Choroid plexus epithelial cell (primary cell): ENCODE measurements around the gene MSTN.

Source experiments
- DNase-seq: peaks from one replicate; pipeline ENCODE4 v3.0.0-alpha.2; 2010; ENCODE audit warnings: low read depth
- H3K4me3 ChIP-seq: 2 replicates; pipeline ENCODE4 v1.5.1; 2011; ENCODE audit warnings: low read depth, mild to moderate bottlenecking, control low read depth, low read length, moderate library complexity
- CTCF ChIP-seq: conservative IDR thresholded peaks from 2 replicates; pipeline ENCODE4 v1.5.1; 2011; ENCODE audit warnings: low read depth, mild to moderate bottlenecking, control low read depth, inconsistent platforms, low read length, moderate library complexity

The MSTN gene

DNA sequence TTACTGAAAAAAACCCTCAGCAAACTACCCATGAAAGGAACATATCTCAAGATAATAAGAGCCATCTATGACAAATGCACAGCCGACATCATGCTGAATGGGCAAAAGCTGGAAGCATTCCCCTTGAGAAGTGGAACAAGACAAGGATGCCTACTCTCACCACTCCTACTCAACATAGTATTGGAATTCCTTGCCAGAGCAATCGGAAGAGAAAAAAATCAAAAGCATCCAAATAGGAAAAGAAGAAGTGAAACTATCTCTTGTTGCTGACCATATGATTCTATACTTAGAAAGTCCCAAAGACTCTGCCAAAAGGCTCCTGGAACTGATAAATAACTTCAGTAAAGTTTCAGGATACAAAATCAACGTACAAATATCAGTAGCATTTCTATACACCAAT lies 40.6 kb upstream of the MSTN start:
- no peak for DNase-seq
- H3K4me3 ChIP-seq, result no peak overlapping the region
- TF ChIP-seq CTCF, result no peak

GRCh38 chr2:190099890-190100697 lies 37.6 kb upstream of the MSTN start:
- no peak for DNase-seq
- TF ChIP-seq CTCF, result no peak
- no peak overlapping the region for H3K4me3 ChIP-seq

GRCh38 chr2:190098851-190099250 lies 36.3 kb upstream of the MSTN start:
- no peak for TF ChIP-seq CTCF
- DNase-seq, result peak; percentile 12
- no peak overlapping the region for H3K4me3 ChIP-seq

- no peak overlapping the region for H3K4me3 ChIP-seq
- no peak for DNase-seq
- no peak for TF ChIP-seq CTCF
These were observed 34.6 kb upstream of the MSTN start for GRCh38 chr2:190097115-190097514.

- H3K4me3 ChIP-seq, result no peak overlapping the region
- TF ChIP-seq CTCF, result no peak
- DNase-seq, result peak; percentile 12
These were observed 31.9 kb upstream of the MSTN start for GRCh38 chr2:190094316-190094871.

- no peak overlapping the region for H3K4me3 ChIP-seq
- peak; percentile 74 for DNase-seq
- no peak for TF ChIP-seq CTCF
These were observed 31.3 kb upstream of the MSTN start for GRCh38 chr2:190093793-190094192.

DNA sequence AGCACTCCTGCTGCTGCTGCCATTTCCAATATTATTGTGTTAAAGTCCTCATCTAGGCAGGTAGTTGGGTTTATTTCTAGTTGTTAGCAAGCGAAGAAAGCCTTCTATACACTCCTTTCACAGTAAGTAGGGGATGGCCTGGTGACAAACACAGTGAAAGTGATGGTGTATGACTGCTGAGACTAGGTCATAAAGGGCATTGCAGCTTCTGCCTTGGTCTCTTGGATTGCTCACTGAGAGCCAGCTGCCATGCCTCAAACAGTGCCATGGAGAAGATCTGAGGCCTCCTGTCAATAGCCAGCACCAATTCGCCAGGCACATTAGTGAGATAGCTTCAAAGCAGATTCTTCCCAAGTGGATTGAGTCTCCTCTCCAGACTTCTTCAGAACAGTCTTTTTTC lies 27.6 kb upstream of the MSTN start:
- DNase-seq, result no peak
- no peak overlapping the region for H3K4me3 ChIP-seq
- no peak for TF ChIP-seq CTCF
